AG08396 (cell line): ENCODE data around the gene ATIC.

Experiments
- DNase-seq: peaks from one replicate; pipeline ENCODE4 v3.0.0; 2012; ENCODE audit warnings: low spot score, mixed read lengths

The ATIC gene

GRCh38 chr2:215376103-215376780 lies 64.4 kb downstream of the ATIC start:
- DNase-seq, result no peak

- DNase-seq, result no peak
Measured at GRCh38 chr2:215377283-215377682, 65.4 kb downstream of the ATIC start.

GRCh38 chr2:215378045-215378444 lies 66.2 kb downstream of the ATIC start:
- DNase-seq, result no peak

- DNase-seq, result no peak
Measured at GRCh38 chr2:215379039-215379438, 67.2 kb downstream of the ATIC start.

- DNase-seq, result no peak
Measured at GRCh38 chr2:215379948-215380347, 68.1 kb downstream of the ATIC start.

- no peak for DNase-seq
Measured at GRCh38 chr2:215380699-215381098, 68.8 kb downstream of the ATIC start.

- no peak for DNase-seq
Measured at GRCh38 chr2:215382011-215382410, 70.2 kb downstream of the ATIC start.

GRCh38 chr2:215382480-215382879 lies 70.6 kb downstream of the ATIC start:
- no peak for DNase-seq

GRCh38 chr2:215383652-215384279 lies 71.9 kb downstream of the ATIC start:
- DNase-seq, result no peak

GRCh38 chr2:215384710-215385109 lies 72.9 kb downstream of the ATIC start:
- no peak for DNase-seq

- DNase-seq, result no peak
Measured at GRCh38 chr2:215386566-215386965, 74.7 kb downstream of the ATIC start.

GRCh38 chr2:215388002-215388728 lies 76.3 kb downstream of the ATIC start:
- DNase-seq, result no peak

GRCh38 chr2:215390550-215390913 lies 78.7 kb downstream of the ATIC start:
- DNase-seq, result no peak

- no peak for DNase-seq
Measured at GRCh38 chr2:215391531-215391930, 79.7 kb downstream of the ATIC start.

- no peak for DNase-seq
Measured at GRCh38 chr2:215392164-215392563, 80.3 kb downstream of the ATIC start.

- no peak for DNase-seq
Measured at GRCh38 chr2:215392687-215393270, 80.9 kb downstream of the ATIC start.

- DNase-seq, result no peak
Measured at GRCh38 chr2:215394102-215394805, 82.4 kb downstream of the ATIC start.

- no peak for DNase-seq
Measured at GRCh38 chr2:215395687-215396460, 84.0 kb downstream of the ATIC start.

GRCh38 chr2:215396595-215397313 lies 84.9 kb downstream of the ATIC start:
- peak; percentile 18 for DNase-seq

GRCh38 chr2:215397632-215398341 lies 85.9 kb downstream of the ATIC start:
- peak; percentile 9 for DNase-seq
